Activated CD4-positive, alpha-beta T cell treated with anti-CD3 and anti-CD28 coated beads, Interleukin-2, amount 50 U/mL, for 16 hours (primary cell): ENCODE measurements around the gene CIITA.
A peak's percentile ranks its signal among the peaks of the same experiment; 100 is the strongest.

Experiments
- DNase-seq: peaks from one replicate; pipeline ENCODE4 v3.0.0-alpha.2; 2020

Gene CIITA

GRCh38 chr16:10850478-10850850, 26.5 kb upstream of the CIITA start:
- DNase-seq: no peak

GRCh38 chr16:10851512-10851911, 25.5 kb upstream of the CIITA start:
- no peak for DNase-seq

DNA sequence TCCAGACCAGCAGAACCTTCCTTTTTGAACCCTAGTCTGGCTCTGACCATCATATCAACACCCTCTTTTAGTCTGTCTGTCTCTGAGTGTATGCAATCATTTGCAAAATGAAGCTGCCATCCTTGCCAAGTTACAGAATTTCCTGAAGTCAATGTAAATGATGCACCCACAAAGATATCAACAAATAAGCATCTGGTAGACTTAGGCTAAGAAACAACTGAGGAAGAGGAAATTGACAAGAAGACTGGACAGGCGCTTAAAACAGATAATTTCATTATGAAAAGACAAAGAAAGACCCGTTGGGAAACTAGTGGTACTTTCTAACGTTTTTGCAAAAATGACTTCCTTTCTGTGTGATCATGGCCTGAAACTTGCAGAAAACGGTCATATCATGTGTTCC, 24.7 kb upstream of the CIITA start:
- no peak for DNase-seq

- DNase-seq: no peak
Measured at GRCh38 chr16:10852948-10853347, 24.1 kb upstream of the CIITA start.

- no peak for DNase-seq
Measured at GRCh38 chr16:10856042-10856441, 21.0 kb upstream of the CIITA start.

DNA sequence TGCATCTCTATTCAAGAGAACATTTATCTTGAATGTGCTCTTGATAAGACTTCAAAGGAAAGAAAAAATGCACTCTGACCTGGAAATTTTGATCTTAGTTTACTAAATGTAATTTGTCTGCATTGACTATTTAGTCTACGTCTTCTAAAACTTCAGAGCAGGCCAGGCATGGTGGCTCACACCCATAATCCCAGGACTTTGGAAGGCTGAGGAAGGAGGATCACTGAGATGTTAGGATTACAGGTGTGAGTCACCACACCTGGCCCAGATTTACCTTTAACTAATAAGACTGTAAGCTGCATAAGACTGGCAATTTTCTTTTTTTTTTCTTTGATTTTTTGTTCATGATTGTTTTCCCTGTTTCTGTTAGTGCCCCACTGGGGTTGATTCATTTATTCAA, 18.8 kb upstream of the CIITA start:
- no peak for DNase-seq

DNA sequence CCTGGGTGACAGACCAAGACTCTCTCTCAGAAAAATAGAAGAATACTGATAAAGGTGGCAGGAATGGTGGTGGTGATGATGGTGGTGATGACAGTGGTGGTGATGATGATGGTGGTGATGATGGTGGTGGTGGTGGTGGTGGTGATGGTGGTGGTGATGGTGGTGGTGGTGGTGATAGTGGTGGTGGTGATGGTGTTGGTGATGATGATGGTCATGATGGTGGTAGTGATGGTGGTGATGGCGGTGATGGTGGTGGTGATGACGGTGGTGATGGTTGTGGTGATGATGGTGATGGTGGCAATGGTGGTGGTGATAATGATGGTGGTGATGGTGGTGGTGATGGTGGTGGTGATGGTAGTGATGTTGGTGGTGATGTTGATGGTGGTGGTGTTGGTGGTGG, 18.0 kb upstream of the CIITA start:
- DNase-seq: no peak

GRCh38 chr16:10859658-10860057, 17.3 kb upstream of the CIITA start:
- no peak for DNase-seq

DNA sequence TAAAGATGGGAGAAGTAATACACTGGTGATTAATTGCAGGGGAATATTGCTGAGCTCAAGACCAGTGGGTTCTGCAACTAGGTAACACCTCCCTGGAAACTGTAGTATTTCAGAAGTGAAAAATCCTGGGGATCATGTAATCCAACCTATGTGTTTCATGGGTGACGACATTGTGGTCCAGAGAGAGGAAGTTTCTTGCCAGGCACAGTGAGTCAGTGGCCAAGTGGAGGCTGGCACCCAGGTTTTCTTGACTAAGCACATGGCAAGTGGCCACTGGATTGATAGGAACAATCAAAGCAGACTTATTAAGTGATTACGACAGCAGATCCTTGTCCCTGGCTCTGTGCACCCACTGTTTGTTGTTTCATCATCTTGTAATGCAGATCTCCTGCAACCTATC, 14.6 kb upstream of the CIITA start:
- DNase-seq: no peak

DNA sequence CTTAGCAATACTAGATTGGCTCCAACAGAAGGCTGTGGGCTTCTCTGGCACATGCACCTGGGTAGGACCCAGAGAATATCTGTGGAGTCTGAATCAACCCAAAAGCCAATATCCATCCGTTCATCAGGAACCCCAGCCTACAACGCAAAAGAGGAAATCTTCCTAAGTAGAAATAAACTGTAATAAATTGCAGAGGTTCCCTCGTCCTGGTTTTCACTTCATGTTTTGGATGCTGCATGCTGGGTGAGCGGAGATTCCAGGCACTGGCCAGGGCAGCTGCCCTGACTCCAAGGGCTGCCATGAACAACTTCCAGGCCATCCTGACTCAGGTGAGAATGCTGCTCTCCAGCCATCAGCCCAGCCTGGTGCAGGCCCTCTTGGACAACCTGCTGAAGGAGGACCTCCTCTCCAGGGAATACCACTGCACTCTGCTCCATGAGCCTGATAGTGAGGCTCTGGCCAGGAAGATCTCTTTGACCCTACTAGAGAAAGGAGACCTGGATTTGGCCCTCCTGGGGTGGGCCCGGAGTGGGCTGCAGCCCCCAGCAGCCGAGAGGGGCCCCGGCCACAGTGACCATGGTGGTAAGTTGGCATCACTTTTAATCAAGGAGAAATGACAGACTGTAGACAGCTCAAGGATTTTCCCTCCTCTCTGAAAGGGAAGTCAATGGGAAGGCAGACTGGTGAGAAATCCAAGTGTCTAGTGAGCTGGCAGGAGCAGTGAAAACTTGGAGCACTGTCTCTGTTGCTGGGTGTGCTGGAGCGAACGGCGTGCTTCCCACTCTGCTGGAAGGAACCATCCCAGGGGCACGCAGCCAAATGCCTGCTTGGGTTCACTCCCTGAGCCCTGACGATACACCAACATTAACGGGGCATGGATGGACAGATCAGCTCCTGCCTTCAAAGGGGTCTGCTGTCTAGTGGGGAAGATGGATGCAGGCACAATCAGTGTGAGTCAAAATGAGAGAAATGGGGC, 10.7 kb upstream of the CIITA start:
- no peak for DNase-seq

- no peak for DNase-seq
Measured at GRCh38 chr16:10867199-10867598, 9.8 kb upstream of the CIITA start.

DNA sequence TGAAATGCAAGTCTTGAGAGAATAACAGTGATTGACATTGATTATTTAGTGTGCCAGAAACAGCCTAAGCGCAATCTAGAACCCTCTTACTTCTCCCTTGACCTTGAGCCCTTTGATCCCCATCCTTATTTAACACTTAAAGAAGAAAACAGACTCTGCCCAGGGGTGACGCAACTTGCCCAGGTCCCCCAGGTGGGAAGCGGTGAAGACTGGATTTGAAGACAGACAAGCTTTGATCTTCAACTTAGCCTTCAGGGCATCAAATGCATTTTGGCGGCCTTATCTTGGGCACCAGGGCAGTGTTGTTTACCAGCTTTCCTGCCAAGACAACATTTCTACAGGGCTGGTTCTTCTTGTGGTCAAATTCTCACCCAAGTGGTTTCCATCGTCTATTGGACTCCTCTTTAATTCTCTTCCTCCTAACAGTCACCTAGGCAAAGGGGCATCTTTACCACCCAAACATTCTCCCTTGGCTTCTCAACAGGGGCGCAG, 8.9 kb upstream of the CIITA start:
- no peak for DNase-seq

DNA sequence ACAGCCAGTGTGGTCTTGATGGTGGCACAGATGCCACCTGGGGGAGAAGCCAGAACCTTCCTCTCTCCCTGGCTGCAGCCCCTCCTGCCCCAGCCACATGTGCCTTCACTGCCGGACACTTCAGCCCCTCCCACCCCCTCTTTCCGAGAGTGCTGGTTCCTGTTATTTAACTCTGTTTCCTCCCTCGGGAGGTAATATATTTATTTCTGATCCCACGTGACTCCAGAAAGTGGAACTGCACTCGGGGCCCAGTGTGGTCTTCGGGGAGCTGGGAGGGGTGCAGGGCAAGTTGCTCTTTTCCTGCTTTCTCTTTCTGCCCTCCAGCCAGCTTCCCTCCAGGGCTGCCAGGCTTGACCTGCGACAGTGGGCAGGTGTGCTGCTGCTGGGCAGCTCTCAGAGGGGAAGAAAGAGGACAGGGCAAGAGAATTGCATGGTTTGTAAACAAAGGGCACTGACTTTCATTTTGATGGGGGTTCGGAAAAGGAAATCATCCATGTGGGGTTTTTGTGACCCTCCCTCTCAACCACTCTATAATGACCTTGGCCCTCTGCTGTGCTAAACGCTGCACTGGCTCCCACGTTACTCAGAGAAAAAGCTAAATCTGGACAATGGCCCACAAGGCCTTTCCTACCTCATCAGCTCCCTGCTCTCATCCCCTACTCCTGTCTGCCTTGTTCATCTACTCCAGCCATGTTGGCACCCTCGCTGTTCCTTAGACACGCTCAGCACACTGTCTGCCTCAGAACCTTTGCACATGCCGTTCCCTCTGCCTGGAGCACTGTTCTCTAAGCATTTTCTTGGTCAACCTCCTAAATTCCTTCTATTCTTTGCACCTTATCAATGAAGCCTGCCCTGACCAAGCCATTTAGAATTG, 8.2 kb upstream of the CIITA start:
- no peak for DNase-seq

- peak; percentile 93 for DNase-seq
Measured at GRCh38 chr16:10870137-10870776, 6.7 kb upstream of the CIITA start.

DNA sequence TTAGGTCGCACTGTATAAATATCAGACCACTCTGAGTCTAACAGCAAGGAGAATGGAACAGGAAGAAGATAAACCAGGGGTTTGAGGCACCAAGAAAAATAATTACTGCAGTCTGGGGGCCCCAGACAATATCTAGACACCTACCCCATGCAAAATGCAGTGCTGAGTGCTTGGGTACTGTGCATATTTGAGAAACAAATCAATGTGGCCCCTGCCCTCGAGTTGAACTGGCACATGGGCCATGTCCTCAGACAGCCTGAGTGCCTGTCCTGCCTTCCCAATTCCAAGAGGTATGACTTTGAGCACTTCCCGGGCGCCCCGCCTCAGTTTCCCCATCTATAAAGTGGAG, 6.2 kb upstream of the CIITA start:
- no peak for DNase-seq

DNA sequence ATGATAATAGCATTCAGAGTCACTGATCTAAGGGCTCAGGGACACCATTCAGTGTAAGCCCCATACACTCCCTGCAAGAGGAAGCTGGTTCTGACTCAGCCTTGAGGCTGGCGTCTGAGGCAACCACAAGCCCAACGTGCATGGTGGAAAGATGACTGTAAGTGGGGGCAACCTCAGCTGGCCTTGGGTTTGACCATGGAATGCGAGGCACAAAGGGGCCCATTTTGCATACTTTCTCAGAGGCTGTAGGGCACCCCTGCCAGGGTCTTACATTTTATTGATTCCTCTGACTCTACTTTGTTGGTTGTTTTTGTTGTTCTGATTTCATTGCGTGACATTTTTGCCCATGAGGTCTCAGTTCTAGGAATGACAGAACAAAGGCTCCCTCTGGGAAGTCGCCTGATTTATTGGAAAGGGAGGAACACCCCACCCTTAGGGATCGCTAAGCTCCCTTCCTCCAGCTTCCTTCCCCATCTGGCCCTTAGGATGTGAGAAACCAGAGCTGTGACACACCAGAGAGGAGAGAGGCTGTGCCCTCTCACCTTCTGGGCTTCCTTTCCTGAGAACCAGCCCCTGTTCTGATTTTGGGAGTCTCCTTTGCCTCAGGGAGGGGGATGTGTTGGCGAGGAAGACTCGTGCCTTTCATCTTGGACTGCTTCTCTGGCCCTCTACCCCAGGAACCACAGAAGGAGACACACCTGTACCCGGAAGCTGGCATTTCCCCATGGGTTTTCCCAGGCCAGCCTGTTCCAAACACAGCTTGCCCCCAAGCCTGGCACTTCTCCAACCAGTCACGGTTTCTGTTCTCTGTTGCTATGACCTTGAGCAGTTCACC, 5.6 kb upstream of the CIITA start:
- DNase-seq: peak; percentile 95

GRCh38 chr16:10876315-10876714, 687 bp upstream of the CIITA start:
- no peak for DNase-seq

DNA sequence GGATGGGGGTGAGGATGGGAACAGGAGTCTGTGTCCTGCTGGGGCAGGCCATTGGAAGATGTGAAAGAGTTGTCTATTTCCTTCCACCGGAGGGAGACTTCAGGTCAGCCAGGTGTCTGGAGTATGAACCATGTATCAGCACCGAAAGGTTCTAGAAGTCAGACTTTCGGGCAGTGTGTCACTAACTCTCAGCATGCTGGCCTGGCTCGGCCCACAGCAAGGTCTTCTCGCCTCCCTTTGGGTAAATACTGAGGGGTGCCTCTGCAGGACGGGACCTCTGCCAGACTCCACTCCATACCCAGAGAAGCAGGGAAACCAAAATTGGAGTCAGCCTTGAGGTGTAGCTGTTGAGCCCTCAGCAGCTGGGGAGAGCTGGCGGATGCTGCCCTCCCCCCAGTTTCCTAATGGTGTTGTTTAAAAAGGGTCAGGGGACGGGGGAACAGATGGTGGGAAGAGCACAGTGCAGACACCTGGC, 507 bp downstream of the CIITA start:
- DNase-seq: no peak

- DNase-seq: peak; percentile 52
Measured at GRCh38 chr16:10878328-10878643, 1.3 kb downstream of the CIITA start.

GRCh38 chr16:10878644-10879501, 1.9 kb downstream of the CIITA start:
- DNase-seq: peak; percentile 65
